ENCODE data around the gene ADAM8. TPM values are rescaled to one million over a fixed set of nuclear protein-coding genes. Genes with fewer than 3 reads are reported as not detected.

ADAM8 gene
- total RNA-seq, 1 donor from 2014 or later: 3.6 TPM

GRCh38 chr10:133239990-133240389 lies 36.7 kb downstream of the ADAM8 start:
- Mint-ChIP-seq H3K4me1 (peaks cover 4% of the 10 kb centered on the region), H3K4me3 (no peak overlapping the region), H3K27me3 (ENCODE audit: low read depth) (peaks cover 68% of the 10 kb centered on the region), H3K27ac (ENCODE audit: unreplicated experiment) (no peak overlapping the region), H3K36me3 (ENCODE audit: low read depth) (no peaks in the 10 kb centered on the region), H3K9me3 (no peaks in the 10 kb centered on the region)
- TF ChIP-seq CTCF (conservative IDR thresholded peaks at IDR 0.05): no peak
- no peak for DNase-seq (ENCODE audit: low read depth, low spot score)

GRCh38 chr10:133238466-133238804 lies 38.2 kb downstream of the ADAM8 start:
- TF ChIP-seq CTCF (conservative IDR thresholded peaks at IDR 0.05): no peak
- Mint-ChIP-seq H3K27me3 (ENCODE audit: low read depth) (peaks cover 82% of the 10 kb centered on the region), H3K4me3 (no peak overlapping the region), H3K36me3 (ENCODE audit: low read depth) (no peaks in the 10 kb centered on the region), H3K27ac (ENCODE audit: unreplicated experiment) (no peak overlapping the region), H3K4me1 (peaks cover 4% of the 10 kb centered on the region), H3K9me3 (no peaks in the 10 kb centered on the region)
- no peak for DNase-seq (ENCODE audit: low read depth, low spot score)

GRCh38 chr10:133237588-133238465 lies 38.8 kb downstream of the ADAM8 start, which contains the start of gene VENTX:
Gene VENTX (plus strand): TSS chr10:133237855. CDS start chr10:133237915, 60 bp downstream.
- DNase-seq (ENCODE audit: low read depth, low spot score): no peak
- Mint-ChIP-seq H3K4me1 (no peaks in the 10 kb centered on the region), H3K27ac (ENCODE audit: unreplicated experiment) (no peak within 1 kb of the TSS), H3K9me3 (no peaks in the 10 kb centered on the region), H3K27me3 (ENCODE audit: low read depth) (peaks cover 83% of the 10 kb centered on the region), H3K4me3 (no peak within 1 kb of the TSS), H3K36me3 (ENCODE audit: low read depth) (no peaks in the 10 kb centered on the region)
- TF ChIP-seq CTCF (conservative IDR thresholded peaks at IDR 0.05): no peak

- Mint-ChIP-seq H3K36me3 (ENCODE audit: low read depth) (no peaks in the 10 kb centered on the region), H3K4me1 (no peaks in the 10 kb centered on the region), H3K9me3 (no peaks in the 10 kb centered on the region), H3K27me3 (ENCODE audit: low read depth) (peaks cover 86% of the 10 kb centered on the region), H3K4me3 (no peak overlapping the region), H3K27ac (ENCODE audit: unreplicated experiment) (no peak overlapping the region)
- no peak for DNase-seq (ENCODE audit: low read depth, low spot score)
- no peak for TF ChIP-seq CTCF (conservative IDR thresholded peaks at IDR 0.05)
Observed at GRCh38 chr10:133237241-133237587, 39.5 kb downstream of the ADAM8 start.

GRCh38 chr10:133236401-133237240 lies 40.0 kb downstream of the ADAM8 start:
- no peak for DNase-seq (ENCODE audit: low read depth, low spot score)
- H3K4me1 Mint-ChIP-seq: peaks cover under 1% of the 10 kb centered on the region
- peaks cover 88% of the 10 kb centered on the region for H3K27me3 Mint-ChIP-seq (ENCODE audit: low read depth)
- H3K27ac Mint-ChIP-seq (ENCODE audit: unreplicated experiment): no peak overlapping the region
- no peak overlapping the region for H3K4me3 Mint-ChIP-seq
- no peaks in the 10 kb centered on the region for H3K36me3 Mint-ChIP-seq (ENCODE audit: low read depth)
- TF ChIP-seq CTCF (conservative IDR thresholded peaks at IDR 0.05): no peak
- no peaks in the 10 kb centered on the region for H3K9me3 Mint-ChIP-seq
